BLaER1 (cell line): Measurements from ENCODE around the gene COQ8A.
"Not testable (repeated sequence)": the region's sequence is repeated elsewhere in the genome, so short reads cannot be mapped to it uniquely, and the experiment has no call there.

Experiments
- H3K27ac ChIP-seq: shearing (Covaris generic); formaldehyde crosslinking; 2 replicates; pipeline ENCODE4 v1.8.1; 2022
- H3K27me3 ChIP-seq: shearing (Covaris generic); formaldehyde crosslinking; 2 replicates; pipeline ENCODE4 v1.8.1; 2022
- H3K36me3 ChIP-seq: shearing (Covaris generic); formaldehyde crosslinking; 2 replicates; pipeline ENCODE4 v1.8.1; 2022
- H3K4me1 ChIP-seq: shearing (Covaris generic); formaldehyde crosslinking; 2 replicates; pipeline ENCODE4 v1.8.1; 2022
- H3K4me2 ChIP-seq: shearing (Covaris generic); formaldehyde crosslinking; 2 replicates; pipeline ENCODE4 v1.8.1; 2022
- H3K4me3 ChIP-seq: shearing (Covaris generic); formaldehyde crosslinking; 2 replicates; pipeline ENCODE4 v1.8.1; 2022
- H3K9ac ChIP-seq: shearing (Covaris generic); formaldehyde crosslinking; 2 replicates; pipeline ENCODE4 v1.8.1; 2022
- H3K9me3 ChIP-seq: shearing (Covaris generic); formaldehyde crosslinking; 2 replicates; pipeline ENCODE4 v1.8.1; 2022
- H4K20me1 ChIP-seq: shearing (Covaris generic); formaldehyde crosslinking; 2 replicates; pipeline ENCODE4 v1.8.1; 2022
- Cebpa-rat ChIP-seq: shearing (Covaris generic); IDR thresholded peaks from 2 replicates; pipeline ENCODE4 v1.8.1; 2022

Gene COQ8A

GRCh38 chr1:226987623-226988333, 47.7 kb downstream of the COQ8A start:
- Histone ChIP-seq H4K20me1 (no peaks in the 10 kb centered on the region), H3K4me2 (no peak overlapping the region), H3K9me3 (no peaks in the 10 kb centered on the region), H3K4me1 (peaks cover 30% of the 10 kb centered on the region), H3K4me3 (no peak overlapping the region), H3K9ac (no peak overlapping the region), H3K27me3 (no peaks in the 10 kb centered on the region), H3K36me3 (peaks cover 58% of the 10 kb centered on the region), H3K27ac (peak overlapping the region; percentile 73; the same call in 1 of the 2 replicates)
- no peak for TF ChIP-seq Cebpa-rat

GRCh38 chr1:226988334-226988666, 48.2 kb downstream of the COQ8A start:
- Histone ChIP-seq H4K20me1 (no peaks in the 10 kb centered on the region), H3K36me3 (peaks cover 53% of the 10 kb centered on the region), H3K4me1 (peaks cover 30% of the 10 kb centered on the region), H3K4me2 (peak overlapping the region; percentile 68), H3K27ac (peak overlapping the region; percentile 73; the same call in 1 of the 2 replicates), H3K4me3 (no peak overlapping the region), H3K27me3 (no peaks in the 10 kb centered on the region), H3K9ac (no peak overlapping the region), H3K9me3 (no peaks in the 10 kb centered on the region)
- TF ChIP-seq Cebpa-rat: no peak

GRCh38 chr1:226989085-226989920, 49.2 kb downstream of the COQ8A start:
- Histone ChIP-seq H3K4me2 (peak overlapping the region; percentile 68), H3K36me3 (peaks cover 48% of the 10 kb centered on the region), H3K27ac (peak overlapping the region; percentile 73)

GRCh38 chr1:226990133-226990716, 50.1 kb downstream of the COQ8A start:
- Histone ChIP-seq H3K4me2 (peak overlapping the region; percentile 68), H3K9me3 (no peaks in the 10 kb centered on the region), H3K9ac (peak overlapping the region; percentile 62; the same call in 1 of the 2 replicates), H3K4me3 (no peak overlapping the region; the same call in 1 of the 2 replicates), H3K27me3 (no peaks in the 10 kb centered on the region), H3K4me1 (peaks cover 31% of the 10 kb centered on the region), H3K36me3 (peaks cover 41% of the 10 kb centered on the region), H3K27ac (peak overlapping the region; percentile 73), H4K20me1 (no peaks in the 10 kb centered on the region)
- no peak for TF ChIP-seq Cebpa-rat

More at GRCh38 chr1:226989085-226989920, 49.2 kb downstream of the COQ8A start:
- no peak for TF ChIP-seq Cebpa-rat
- H3K9me3 ChIP-seq: no peaks in the 10 kb centered on the region
- peak overlapping the region; percentile 62 for H3K9ac ChIP-seq
- H4K20me1 ChIP-seq: no peaks in the 10 kb centered on the region
- no peaks in the 10 kb centered on the region for H3K27me3 ChIP-seq
- H3K4me3 ChIP-seq: no peak overlapping the region
- H3K4me1 ChIP-seq: peaks cover 30% of the 10 kb centered on the region

- peaks cover 24% of the 10 kb centered on the region for H3K36me3 ChIP-seq
- TF ChIP-seq Cebpa-rat: no peak
- no peaks in the 10 kb centered on the region for H3K27me3 ChIP-seq
- H3K9me3 ChIP-seq: no peaks in the 10 kb centered on the region
- no peak overlapping the region for H3K4me2 ChIP-seq
- H3K9ac ChIP-seq: no peak overlapping the region
- no peak overlapping the region for H3K27ac ChIP-seq
- H4K20me1 ChIP-seq: no peaks in the 10 kb centered on the region
- H3K4me1 ChIP-seq: peaks cover 42% of the 10 kb centered on the region
- no peak overlapping the region for H3K4me3 ChIP-seq
Observed at GRCh38 chr1:226991920-226992319, 51.8 kb downstream of the COQ8A start.

GRCh38 chr1:226993814-226994585, 53.9 kb downstream of the COQ8A start:
- Histone ChIP-seq H3K36me3 (peaks cover 7% of the 10 kb centered on the region; the same call in 1 of the 2 replicates), H3K4me2 (no peak overlapping the region), H3K9ac (no peak overlapping the region), H3K4me3 (no peak overlapping the region), H3K4me1 (peaks cover 31% of the 10 kb centered on the region), H4K20me1 (no peaks in the 10 kb centered on the region), H3K27me3 (no peaks in the 10 kb centered on the region), H3K27ac (no peak overlapping the region), H3K9me3 (0 out of 2 replicates have a peak, but pooled peaks cover 3% of the 10 kb centered on the region)
- TF ChIP-seq Cebpa-rat: no peak

- Histone ChIP-seq H4K20me1 (no peaks in the 10 kb centered on the region), H3K9me3 (0 out of 2 replicates have a peak, but pooled peaks cover 3% of the 10 kb centered on the region), H3K4me1 (peaks cover 23% of the 10 kb centered on the region), H3K9ac (no peak overlapping the region), H3K4me3 (no peak overlapping the region), H3K27ac (no peak overlapping the region), H3K36me3 (peaks cover 7% of the 10 kb centered on the region; the same call in 1 of the 2 replicates), H3K4me2 (no peak overlapping the region), H3K27me3 (no peaks in the 10 kb centered on the region)
- TF ChIP-seq Cebpa-rat: no peak
Observed at GRCh38 chr1:226994586-226995364, 54.7 kb downstream of the COQ8A start.

- no peaks in the 10 kb centered on the region for H3K27me3 ChIP-seq
- H3K36me3 ChIP-seq: peaks cover 7% of the 10 kb centered on the region; the same call in 1 of the 2 replicates
- H3K4me3 ChIP-seq: no peak overlapping the region
- peak overlapping the region; percentile 6 for H3K4me2 ChIP-seq
- peaks cover 14% of the 10 kb centered on the region for H3K4me1 ChIP-seq
- no peak overlapping the region for H3K9ac ChIP-seq
- no peak for TF ChIP-seq Cebpa-rat
- H3K9me3 ChIP-seq: 0 out of 2 replicates have a peak, but pooled peaks cover 3% of the 10 kb centered on the region
- H4K20me1 ChIP-seq: no peaks in the 10 kb centered on the region
- no peak overlapping the region for H3K27ac ChIP-seq
Observed at GRCh38 chr1:226995365-226996332, 55.6 kb downstream of the COQ8A start.

GRCh38 chr1:226999579-226999978, 59.5 kb downstream of the COQ8A start:
- not testable (repeated sequence) for H3K4me2 ChIP-seq, H3K36me3 ChIP-seq, H3K27me3 ChIP-seq, H3K9me3 ChIP-seq, H3K9ac ChIP-seq, H3K27ac ChIP-seq, H4K20me1 ChIP-seq, H3K4me3 ChIP-seq
- H3K4me1 ChIP-seq: peaks cover 12% of the 10 kb centered on the region
